ENCODE results near the gene SLC24A4.

SLC24A4 gene

DNA sequence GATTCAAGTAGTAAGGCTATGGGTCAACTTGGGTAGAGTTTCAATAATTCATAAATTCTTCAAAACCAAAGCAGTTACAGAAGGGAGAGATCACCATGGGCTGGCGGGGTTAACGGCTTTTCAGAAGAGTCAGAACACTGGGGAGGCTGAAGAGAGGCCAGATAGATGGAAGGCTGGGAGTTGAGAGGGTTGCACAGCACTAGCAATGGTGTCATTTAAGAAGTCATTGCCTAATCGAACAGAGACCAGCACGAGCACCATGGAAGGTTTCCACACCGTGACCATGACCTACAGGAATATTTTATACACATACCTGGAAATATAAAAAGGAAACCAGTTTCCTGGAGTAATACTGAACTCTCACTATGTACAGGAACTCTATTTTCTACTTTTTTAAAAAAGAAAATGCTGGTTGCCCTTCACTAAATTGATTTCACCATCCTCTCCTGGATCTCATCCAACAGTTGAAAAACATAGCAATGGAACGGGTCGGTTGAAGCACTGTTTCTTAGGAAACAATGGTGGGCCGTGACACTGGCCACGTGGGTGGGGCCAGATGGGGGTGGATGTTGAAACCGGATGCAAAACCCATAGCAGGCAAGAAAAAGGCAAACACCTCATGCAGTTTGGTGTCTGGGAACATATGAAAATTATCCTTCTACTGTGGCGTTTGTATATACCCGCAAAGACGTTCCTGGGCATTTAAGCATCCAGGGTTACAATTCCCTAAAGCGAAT, 152.7 kb downstream of the SLC24A4 start:
- no peak for DNase-seq (ENCODE audit: low read depth)

DNA sequence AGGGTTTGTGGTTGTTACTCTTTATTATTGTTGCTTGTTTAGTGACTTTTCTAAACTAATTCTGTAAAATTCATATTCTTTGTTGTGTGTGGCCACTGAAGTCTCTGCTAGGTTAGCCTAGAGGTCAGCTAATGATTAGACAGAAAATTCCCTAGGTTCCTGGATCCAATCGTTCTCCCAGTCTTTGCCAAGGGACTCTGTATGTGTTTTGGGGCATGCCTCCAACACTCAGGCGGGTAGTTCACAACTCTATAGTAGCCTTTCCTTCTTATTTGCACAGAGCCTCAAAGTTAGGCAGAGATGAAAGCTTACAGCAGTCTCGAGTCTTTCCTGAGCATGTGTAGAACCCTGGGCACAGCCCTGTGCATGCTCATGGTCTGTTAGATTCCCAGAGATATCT, 157.9 kb downstream of the SLC24A4 start:
- no peak for DNase-seq (ENCODE audit: low read depth)

DNA sequence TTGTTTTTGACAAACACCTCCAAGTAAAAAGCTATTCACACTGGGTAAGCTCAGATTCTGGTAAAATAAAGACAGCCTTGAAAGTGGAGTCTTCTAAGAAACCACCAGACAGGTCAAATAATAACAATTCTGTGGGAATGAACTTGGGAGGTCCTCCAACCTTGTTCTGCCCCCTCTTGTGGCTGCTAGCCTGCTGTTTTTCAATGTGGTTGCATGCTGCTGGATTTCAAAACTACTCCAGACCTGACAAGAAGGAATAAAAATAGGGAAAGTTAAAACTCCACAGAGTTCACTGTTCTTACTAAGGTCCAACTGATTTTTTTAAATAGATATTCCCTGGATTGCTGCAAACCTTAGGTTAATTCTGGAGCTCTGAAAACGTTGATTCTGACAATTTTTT, 158.4 kb downstream of the SLC24A4 start:
- no peak for DNase-seq (ENCODE audit: low read depth)

DNA sequence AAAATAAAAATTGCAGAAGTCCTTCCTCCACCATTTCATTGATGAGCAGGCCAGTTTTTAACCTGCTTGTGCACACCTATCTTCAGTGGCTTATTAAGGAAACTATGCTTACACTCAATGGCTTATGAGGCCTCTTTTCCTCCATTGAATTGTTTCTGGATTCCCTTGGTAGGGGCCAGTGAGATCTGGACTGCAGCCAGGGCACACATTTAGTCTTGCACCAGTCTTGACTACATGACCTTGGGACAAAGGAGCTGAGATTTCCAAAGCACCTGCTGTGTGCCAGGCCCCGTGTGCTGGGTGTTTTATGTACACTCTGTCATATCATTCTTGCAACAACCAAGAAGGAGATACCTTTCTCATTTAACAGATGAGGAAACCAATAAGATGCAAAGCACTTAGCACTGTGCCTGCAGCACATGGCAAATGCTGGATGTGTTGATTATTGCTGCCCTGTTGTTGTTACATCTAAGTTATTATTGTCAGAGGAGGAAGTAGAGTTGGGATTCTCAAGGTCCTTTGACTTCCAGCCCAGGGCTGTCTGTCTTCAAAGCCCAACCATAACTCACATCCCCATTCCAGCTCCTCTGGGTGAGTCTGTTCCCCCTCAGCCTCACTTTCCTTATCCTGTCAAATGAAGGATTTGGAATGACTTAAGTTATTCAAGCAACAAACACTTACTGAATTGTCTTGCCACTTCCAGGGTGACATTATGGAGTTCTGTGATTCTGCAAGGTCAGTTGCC, 159.0 kb downstream of the SLC24A4 start:
- DNase-seq (ENCODE audit: low read depth), result no peak

GRCh38 chr14:92482621-92483319, 159.8 kb downstream of the SLC24A4 start:
- DNase-seq (ENCODE audit: low read depth), result no peak

DNA sequence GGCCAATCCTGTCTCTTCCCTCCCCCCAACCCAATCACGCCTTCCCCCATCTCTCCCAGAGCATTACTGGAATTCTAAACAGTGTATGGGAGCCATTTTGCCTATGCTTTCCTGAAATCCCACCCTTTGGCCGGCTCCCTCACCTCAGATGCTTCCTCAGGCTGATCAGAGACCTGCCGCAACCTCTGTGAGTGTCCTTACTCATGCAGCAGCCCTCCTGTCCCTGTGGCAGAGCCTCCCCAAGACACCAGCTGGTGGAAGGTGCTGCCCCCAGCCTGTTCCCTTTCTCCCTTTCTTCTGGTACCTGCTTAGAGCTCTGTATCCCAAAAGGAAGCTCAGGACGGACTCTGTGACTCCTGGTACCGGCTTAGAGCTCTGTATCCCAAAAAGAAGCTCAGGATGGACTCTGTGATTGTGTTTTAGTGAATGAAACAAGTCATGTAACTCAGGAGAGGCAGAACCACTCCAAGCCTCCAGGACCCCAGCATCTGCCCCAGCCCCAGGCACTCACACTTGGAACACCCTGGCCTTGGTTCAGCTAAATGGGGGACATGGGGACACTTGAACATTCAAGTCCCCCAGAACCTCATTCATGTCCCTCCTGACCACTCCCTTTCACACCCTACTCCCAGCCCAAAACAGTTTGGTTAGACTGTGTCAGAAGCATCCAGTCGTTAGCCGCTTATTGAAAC, 161.3 kb downstream of the SLC24A4 start:
- no peak for DNase-seq (ENCODE audit: low read depth)

DNA sequence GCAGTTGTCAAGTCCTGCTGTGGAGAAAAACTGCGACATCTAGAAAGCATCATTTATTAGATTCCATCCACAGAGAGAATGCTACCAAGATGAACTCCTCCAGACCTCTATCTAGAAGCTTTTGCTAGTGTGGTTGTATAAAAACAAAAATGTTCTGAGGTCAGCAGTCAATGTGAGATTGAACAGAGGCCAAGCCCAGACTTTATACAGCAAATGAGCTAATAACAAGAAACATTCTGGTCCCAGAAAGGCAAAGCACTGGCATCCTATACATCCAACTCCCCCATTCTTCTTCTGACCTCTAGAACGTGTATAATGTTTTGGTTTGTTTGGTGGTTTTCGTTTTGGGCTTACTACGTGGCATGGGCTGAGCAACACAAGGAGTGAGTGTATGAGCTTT, 163.9 kb downstream of the SLC24A4 start:
- no peak for DNase-seq (ENCODE audit: low read depth)

- DNase-seq (ENCODE audit: low read depth), result no peak
These were observed 164.7 kb downstream of the SLC24A4 start for GRCh38 chr14:92487513-92488133.

GRCh38 chr14:92489394-92490238, 166.7 kb downstream of the SLC24A4 start:
- no peak for DNase-seq (ENCODE audit: low read depth)

DNA sequence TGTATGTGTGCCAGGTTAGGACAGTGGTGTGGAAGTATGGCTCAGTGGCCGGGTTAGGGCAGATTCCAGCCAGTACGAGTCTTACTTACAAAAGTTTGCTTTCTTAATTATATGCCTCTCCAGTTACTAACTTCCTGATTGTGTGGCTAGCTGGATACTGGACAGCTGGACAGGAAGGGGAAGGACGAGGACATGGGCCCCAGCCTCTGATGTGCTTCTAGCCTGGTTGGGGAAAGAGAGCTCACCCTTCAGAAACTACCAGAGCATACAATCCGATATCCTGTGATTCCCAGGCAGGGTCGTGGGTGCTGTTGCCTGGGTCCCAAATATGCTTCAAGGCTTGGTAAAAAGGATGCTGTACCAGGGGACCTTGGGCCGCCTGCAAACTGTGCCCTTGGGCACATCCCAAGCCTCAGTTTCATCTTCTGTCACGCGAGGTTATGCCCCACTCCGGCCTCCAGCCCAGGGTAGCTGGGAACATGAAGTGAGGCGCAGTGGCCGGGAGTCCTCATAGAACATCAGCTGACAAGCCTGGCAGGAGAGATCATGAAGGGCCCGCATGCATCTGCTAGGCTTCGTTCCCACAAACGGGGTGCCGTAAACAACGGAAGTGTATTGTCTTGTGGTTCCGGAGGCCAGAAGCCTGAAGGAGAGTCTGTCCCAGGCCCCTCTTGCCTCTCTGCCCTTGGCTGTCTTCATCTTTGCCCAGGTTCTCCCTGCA, 167.4 kb downstream of the SLC24A4 start:
- no peak for DNase-seq (ENCODE audit: low read depth)

- no peak for DNase-seq (ENCODE audit: low read depth)
These were observed 168.8 kb downstream of the SLC24A4 start for GRCh38 chr14:92491782-92492181.

GRCh38 chr14:92492258-92492657, 169.3 kb downstream of the SLC24A4 start:
- no peak for DNase-seq (ENCODE audit: low read depth)

GRCh38 chr14:92493024-92493423, 170.1 kb downstream of the SLC24A4 start:
- DNase-seq (ENCODE audit: low read depth), result no peak

DNA sequence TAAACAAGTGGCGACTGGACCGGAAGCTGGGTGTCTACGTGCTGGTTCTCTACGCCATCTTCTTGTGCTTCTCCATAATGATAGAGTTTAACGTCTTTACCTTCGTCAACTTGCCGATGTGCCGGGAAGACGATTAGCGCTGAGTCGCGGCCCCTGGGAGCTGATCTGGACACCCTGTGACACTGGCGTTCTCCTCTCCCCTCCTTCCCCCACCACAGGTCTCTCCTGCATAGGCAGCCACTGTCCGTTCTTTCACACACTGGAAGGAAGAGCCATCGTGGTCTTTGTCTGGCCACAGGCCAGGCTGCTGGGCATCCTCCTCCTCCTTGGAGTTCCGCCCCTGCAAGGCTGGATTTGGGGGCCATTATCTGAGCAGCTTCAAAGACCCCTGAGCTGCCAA, 170.5 kb downstream of the SLC24A4 start:
- DNase-seq (ENCODE audit: low read depth), result no peak

DNA sequence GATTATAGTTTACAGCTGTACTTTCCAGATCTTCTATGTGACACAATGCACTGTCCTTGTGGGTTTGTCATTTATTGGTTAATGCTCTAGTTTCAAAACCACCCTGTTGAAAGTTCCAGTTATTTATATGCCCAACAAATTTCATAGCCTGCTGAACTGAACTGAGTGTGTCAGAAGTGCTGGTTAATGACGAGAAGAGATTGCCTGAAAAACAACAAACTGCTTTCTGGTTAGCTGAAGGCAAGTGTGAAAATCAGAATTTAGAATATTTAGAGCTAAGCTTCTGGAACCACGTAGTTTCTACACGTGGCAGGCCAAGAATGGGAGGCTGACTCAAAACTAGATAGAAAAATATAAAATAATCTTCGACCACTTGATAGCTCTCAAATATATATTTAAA, 171.5 kb downstream of the SLC24A4 start:
- DNase-seq (ENCODE audit: low read depth), result no peak

- DNase-seq (ENCODE audit: low read depth), result no peak
These were observed 172.1 kb downstream of the SLC24A4 start for GRCh38 chr14:92495027-92495426.

DNA sequence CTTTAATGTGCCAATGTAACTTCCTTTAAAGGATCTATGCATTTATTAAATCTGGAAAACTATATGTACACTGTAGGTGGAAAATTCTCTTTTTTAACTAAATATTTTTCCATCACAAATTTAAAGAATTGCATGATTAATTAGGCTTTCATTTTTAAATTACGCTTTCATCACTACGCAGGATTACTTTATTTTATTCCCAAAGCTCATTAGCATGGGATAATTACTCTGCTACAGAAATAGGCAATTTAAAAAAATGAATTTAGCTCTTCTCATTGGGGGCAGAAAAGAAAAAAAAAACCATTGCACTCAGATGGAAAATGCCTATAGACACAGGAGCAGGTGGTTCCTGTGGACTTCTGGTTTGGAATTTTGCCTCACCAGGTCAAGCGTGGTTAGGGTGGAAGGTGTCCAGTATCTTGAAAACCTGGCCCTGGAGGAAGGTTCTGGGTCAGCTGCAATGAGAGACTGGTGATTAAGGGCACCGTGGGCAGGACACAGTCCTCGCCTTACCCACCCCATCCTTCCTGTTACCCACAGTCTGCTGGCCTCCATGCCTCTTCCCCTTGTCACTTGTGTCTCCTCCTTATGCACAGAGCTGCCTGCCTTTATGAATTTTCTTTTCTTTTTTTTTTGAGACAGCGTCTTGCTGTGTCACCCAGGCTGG, 173.4 kb downstream of the SLC24A4 start:
- DNase-seq (ENCODE audit: low read depth), result no peak

GRCh38 chr14:92497391-92497790, 174.4 kb downstream of the SLC24A4 start:
- no peak for DNase-seq (ENCODE audit: low read depth)

DNA sequence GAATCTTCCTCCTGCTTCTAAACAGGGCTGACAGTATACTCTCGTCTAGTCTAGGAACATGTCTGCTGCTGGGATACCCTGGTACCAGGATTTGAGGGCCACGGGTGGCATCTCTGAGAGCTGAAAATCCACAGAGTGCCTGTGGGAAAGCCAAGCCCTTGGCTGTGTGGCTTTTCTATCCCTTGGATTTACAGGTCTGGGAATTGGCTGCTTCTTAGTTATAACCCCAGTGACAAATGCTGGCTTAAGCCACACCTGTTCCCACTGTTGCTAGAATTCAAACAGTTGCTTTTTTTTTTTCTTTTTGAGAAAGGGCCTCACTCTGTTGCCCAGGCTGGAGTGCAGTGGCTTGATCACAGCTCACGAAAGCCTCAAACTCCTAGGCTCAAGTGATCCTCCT, 176.3 kb downstream of the SLC24A4 start:
- no peak for DNase-seq (ENCODE audit: low read depth)

DNA sequence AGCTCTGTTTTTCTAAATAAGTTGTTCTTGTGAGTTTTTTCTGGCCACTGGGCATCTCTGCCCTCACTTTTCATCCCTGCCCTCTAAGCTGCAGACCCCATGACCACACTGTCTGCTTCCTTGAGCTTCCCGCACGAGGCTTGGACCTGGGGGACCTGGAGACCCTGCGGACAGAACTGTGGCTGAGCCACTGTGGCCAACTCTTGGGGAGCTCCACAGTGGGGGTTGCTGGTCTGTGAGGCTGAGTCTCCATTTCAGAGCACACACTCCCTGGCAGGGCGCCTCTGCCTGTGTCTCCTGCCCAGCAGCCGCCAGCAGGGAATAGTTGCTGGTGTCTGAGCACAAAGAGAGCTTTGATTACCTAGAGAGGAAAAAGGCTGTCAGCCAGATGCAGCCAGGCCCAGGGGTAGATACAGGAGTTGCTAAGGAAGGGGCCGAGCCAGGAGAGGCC, 177.6 kb downstream of the SLC24A4 start:
- no peak for DNase-seq (ENCODE audit: low read depth)
